Measurements from ENCODE around the gene KRTAP16-1.

- TF ChIP-seq POLR2A (IDR thresholded peaks at IDR 0.05; ENCODE audit: low read depth, low read length): no peak
- no peak for TF ChIP-seq POLR2AphosphoS5 (IDR thresholded peaks at IDR 0.05; ENCODE audit: low read depth, low read length)
- TF ChIP-seq TAF1 (IDR thresholded peaks at IDR 0.05; ENCODE audit: low read depth, low read length): no peak
- no peak for TF ChIP-seq SPI1 (IDR thresholded peaks at IDR 0.05; ENCODE audit: low read depth, low read length)
- no peak for TF ChIP-seq PAX5 (IDR thresholded peaks at IDR 0.05; ENCODE audit: insufficient read depth, low read length, severe bottlenecking)
- TF ChIP-seq POU2F2 (IDR thresholded peaks at IDR 0.05; ENCODE audit: low read depth, low read length): no peak
Measured at GRCh38 chr17:41301916-41302901, 6.9 kb downstream of the KRTAP16-1 start, which contains the start of gene KRTAP29-1.
